SK-N-SH (cell line): ENCODE measurements around the gene STUB1. TPM values are rescaled to one million over a fixed set of nuclear protein-coding genes. Genes with fewer than 3 reads are reported as not detected.

Experiments
- CTCF ChIA-PET: fragments of 300-600, 350-600 bp; formaldehyde crosslinking; extraction: SDS; loops from one replicate; lab custom pipeline; 2021; lab: Yijun Ruan, JAX
- POLR2A ChIA-PET: fragments of 350-600 bp; sonication (Branson Sonifier 250); formaldehyde crosslinking; extraction: SDS; loops from one replicate; lab custom pipeline; 2020; ENCODE audit warnings: antibody characterized with exemption, inconsistent platforms; lab: Yijun Ruan, JAX
- DNase-seq: peaks from one replicate; pipeline ENCODE4 v3.0.0; 2012
- H2AFZ ChIP-seq: fragments of 200-600 bp; sonication (generic); 2 replicates; pipeline ENCODE4 v1.8.1; 2016; ENCODE audit warnings: antibody characterized with exemption, mild to moderate bottlenecking, low read depth
- H3F3A ChIP-seq: fragments of 200-600 bp; sonication (generic); replicated peaks from 2 replicates; pipeline ENCODE3; 2016; ENCODE audit warnings: antibody characterized with exemption, mild to moderate bottlenecking; ENCODE audit not compliant: insufficient read depth
- H3K27ac ChIP-seq, 2 experiments: fragments of 200-500 bp in 1 of 2; fragments of 200-600 bp in 1 of 2; sonication (Bioruptor generic) in 1 of 2; sonication (generic), shearing (Covaris generic) in 1 of 2; 2 replicates each; pipeline versions ENCODE4 v1.5.1 to v1.6.1; 2014 to 2016; ENCODE audit warnings: low read depth in 2 of 2, inconsistent platforms in 1 of 2, low read length in 1 of 2, mild to moderate bottlenecking in 1 of 2, mixed read lengths in 1 of 2
- H3K27me3 ChIP-seq: fragments of 200-600 bp; sonication (generic), shearing (Covaris generic); 2 replicates; pipeline ENCODE4 v1.6.1; 2016; ENCODE audit warnings: mixed run types; ENCODE audit not compliant: insufficient read depth
- H3K36me3 ChIP-seq, 2 experiments: fragments of 200-500 bp in 1 of 2; fragments of 200-600 bp in 1 of 2; sonication (Bioruptor generic) in 1 of 2; sonication (generic) in 1 of 2; replicated peaks in 1 of 2; 2 replicates each; pipeline versions ENCODE3 to v1.5.1; 2014 to 2016; ENCODE audit warnings: low read length in 1 of 2, mild to moderate bottlenecking in 1 of 2; ENCODE audit not compliant: insufficient read depth in 2 of 2, control insufficient read depth in 1 of 2
- H3K4me1 ChIP-seq, 2 experiments: fragments of 200-500 bp in 1 of 2; fragments of 200-600 bp in 1 of 2; sonication (Bioruptor generic) in 1 of 2; sonication (generic), shearing (Covaris generic) in 1 of 2; 2 replicates each; pipeline versions ENCODE4 v1.5.1 to v1.6.1; 2014 to 2016; ENCODE audit warnings: low read depth in 1 of 2, low read length in 1 of 2, mixed run types in 1 of 2; ENCODE audit not compliant: insufficient read depth in 2 of 2, control insufficient read depth in 1 of 2
- H3K4me2 ChIP-seq: fragments of 200-600 bp; sonication (generic), shearing (Covaris generic); 2 replicates; pipeline ENCODE4 v1.6.1; 2017; ENCODE audit warnings: mixed run types
- H3K4me3 ChIP-seq, 2 experiments: fragments of 200-500 bp in 1 of 2; fragments of 200-600 bp in 1 of 2; sonication (Bioruptor generic) in 1 of 2; sonication (generic), shearing (Covaris generic) in 1 of 2; 2 replicates each; pipeline versions ENCODE4 v1.5.1 to v1.8.1; 2014 to 2016; ENCODE audit warnings: low read depth in 2 of 2, inconsistent platforms in 1 of 2, low read length in 1 of 2, mild to moderate bottlenecking in 1 of 2, mixed read lengths in 1 of 2, moderate library complexity in 1 of 2
- H3K79me2 ChIP-seq: fragments of 200-600 bp; sonication (generic); 2 replicates; pipeline ENCODE4 v1.8.1; 2017; ENCODE audit warnings: mild to moderate bottlenecking; ENCODE audit not compliant: insufficient read depth
- H3K9ac ChIP-seq: fragments of 200-600 bp; sonication (generic); 2 replicates; pipeline ENCODE4 v1.6.1; 2017; ENCODE audit warnings: mixed run types
- H3K9me2 ChIP-seq: fragments of 200-600 bp; sonication (generic); 2 replicates; pipeline ENCODE4 v1.6.1; 2017; ENCODE audit warnings: mixed run types
- H3K9me3 ChIP-seq: fragments of 200-600 bp; sonication (generic); 2 replicates; pipeline ENCODE4 v1.6.1; 2017; ENCODE audit warnings: mixed run types, mild to moderate bottlenecking, moderate library complexity
- H4K20me1 ChIP-seq: fragments of 200-600 bp; sonication (generic); 2 replicates; pipeline ENCODE4 v1.6.1; 2017; ENCODE audit warnings: mild to moderate bottlenecking, mixed run types; ENCODE audit not compliant: insufficient read depth
- CHD2 ChIP-seq: fragments of 150-350 bp; IDR thresholded peaks from 2 replicates; pipeline ENCODE4 v1.6.1; 2018; ENCODE audit warnings: low read length; ENCODE audit not compliant: partially characterized antibody
- ELF1 ChIP-seq: IDR thresholded peaks from 2 replicates; pipeline ENCODE4 v1.4.0; 2012
- FOXM1 ChIP-seq: IDR thresholded peaks from 2 replicates; pipeline ENCODE4 v1.4.0; 2012; ENCODE audit warnings: low read depth, mild to moderate bottlenecking
- GATA2 ChIP-seq: sonication (generic); formaldehyde crosslinking; IDR thresholded peaks from 2 replicates; pipeline ENCODE4 v1.5.0; 2020; ENCODE audit warnings: mild to moderate bottlenecking, missing genetic modification reagents
- MXI1 ChIP-seq: IDR thresholded peaks from 2 replicates; pipeline ENCODE4 v1.6.1; 2012; ENCODE audit warnings: mild to moderate bottlenecking, low read depth, low read length, improper control_type of control experiment
- NFIC ChIP-seq: IDR thresholded peaks from 2 replicates; pipeline ENCODE4 v1.4.0; 2012; ENCODE audit warnings: borderline replicate concordance
- POLR2AphosphoS5 ChIP-seq: IDR thresholded peaks from 2 replicates; pipeline ENCODE4 v1.6.1; 2012; ENCODE audit warnings: low read depth, low read length
- RFX5 ChIP-seq: IDR thresholded peaks from 2 replicates; pipeline ENCODE4 v1.6.1; 2012; ENCODE audit warnings: mild to moderate bottlenecking, improper control_type of control experiment, low read length
- SIN3A ChIP-seq: IDR thresholded peaks from 2 replicates; pipeline ENCODE4 v1.6.1; 2012; ENCODE audit warnings: low read depth, mild to moderate bottlenecking, low read length, moderate library complexity, borderline replicate concordance
- TCF12 ChIP-seq: IDR thresholded peaks from 2 replicates; pipeline ENCODE4 v1.4.0; 2012
- TEAD4 ChIP-seq: IDR thresholded peaks from 2 replicates; pipeline ENCODE4 v1.4.0; 2012; ENCODE audit warnings: mild to moderate bottlenecking, borderline replicate concordance; ENCODE audit not compliant: insufficient read depth
- YY1 ChIP-seq: IDR thresholded peaks from 2 replicates; pipeline ENCODE4 v1.4.0; 2012; ENCODE audit warnings: low read depth, mild to moderate bottlenecking
- WGBS: methylation state at CpG from one replicate; pipeline ENCODE4 v1.1.6; 2017; ENCODE audit warnings: low lambda C conversion rate; 5-methylcytosine and 5-hydroxymethylcytosine counted together
- polyA plus RNA-seq, 3 experiments: library from polyadenylated mRNA; depleted of rRNA; stranded (reverse); fragments of >200 nt; gene quantifications; 2 replicates each; pipeline ENCODE4 v1.2.3, GENCODE V29; 2012
- TF ChIP-seq, protein P1 (sequence below): IDR thresholded peaks from 2 replicates; pipeline ENCODE4 v1.4.0; 2012; ENCODE audit warnings: low read depth, borderline replicate concordance
- TF ChIP-seq, protein P2 (sequence below): IDR thresholded peaks from 2 replicates; pipeline ENCODE4; 2012
- TF ChIP-seq, protein P3 (sequence below): IDR thresholded peaks from 2 replicates; pipeline ENCODE4 v1.6.1; 2012; ENCODE audit warnings: mild to moderate bottlenecking, low read depth, low read length, moderate library complexity

Gene STUB1
- polyA plus RNA-seq, 1 of the 3 experiments (the other 2 are of a cell fraction): 323 TPM

DNA sequence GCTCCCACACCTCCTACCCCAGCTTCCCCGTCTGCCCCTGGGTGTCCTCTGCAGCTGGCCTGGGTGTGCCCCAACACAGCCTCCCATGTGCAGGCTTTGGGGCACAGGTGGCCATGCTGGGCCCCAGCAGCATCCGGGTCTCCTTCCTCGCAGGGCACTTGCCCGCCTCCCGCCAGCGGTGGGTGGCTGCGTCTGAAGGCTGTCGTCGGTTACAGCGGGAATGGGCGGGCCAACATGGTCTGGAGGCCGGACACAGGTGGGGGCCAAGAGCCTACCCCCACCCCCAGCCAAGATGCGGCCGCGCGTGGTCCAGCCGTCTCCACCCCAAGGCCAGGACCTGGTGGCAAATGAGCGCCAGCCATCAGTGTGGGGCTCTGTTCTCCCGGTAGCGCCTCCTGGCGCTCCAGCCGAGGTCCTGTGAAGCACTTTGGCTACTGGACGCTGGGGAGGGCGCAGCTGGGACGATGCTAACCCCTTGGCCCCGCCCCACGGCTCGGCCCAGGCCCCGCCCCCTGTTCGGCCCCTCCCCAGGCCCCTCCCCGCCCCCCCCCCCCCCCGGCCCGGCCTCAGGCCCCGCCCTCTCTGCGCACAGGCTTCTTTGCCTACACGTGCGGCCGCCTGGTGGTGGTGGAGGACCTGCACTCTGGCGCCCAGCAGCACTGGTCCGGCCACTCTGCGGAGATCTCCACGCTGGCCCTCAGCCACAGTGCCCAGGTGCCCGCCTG, 19.6 kb upstream of the STUB1 start (continued):
- TF ChIP-seq, protein P1, sequence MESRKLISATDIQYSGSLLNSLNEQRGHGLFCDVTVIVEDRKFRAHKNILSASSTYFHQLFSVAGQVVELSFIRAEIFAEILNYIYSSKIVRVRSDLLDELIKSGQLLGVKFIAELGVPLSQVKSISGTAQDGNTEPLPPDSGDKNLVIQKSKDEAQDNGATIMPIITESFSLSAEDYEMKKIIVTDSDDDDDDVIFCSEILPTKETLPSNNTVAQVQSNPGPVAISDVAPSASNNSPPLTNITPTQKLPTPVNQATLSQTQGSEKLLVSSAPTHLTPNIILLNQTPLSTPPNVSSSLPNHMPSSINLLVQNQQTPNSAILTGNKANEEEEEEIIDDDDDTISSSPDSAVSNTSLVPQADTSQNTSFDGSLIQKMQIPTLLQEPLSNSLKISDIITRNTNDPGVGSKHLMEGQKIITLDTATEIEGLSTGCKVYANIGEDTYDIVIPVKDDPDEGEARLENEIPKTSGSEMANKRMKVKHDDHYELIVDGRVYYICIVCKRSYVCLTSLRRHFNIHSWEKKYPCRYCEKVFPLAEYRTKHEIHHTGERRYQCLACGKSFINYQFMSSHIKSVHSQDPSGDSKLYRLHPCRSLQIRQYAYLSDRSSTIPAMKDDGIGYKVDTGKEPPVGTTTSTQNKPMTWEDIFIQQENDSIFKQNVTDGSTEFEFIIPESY: no peak

DNA sequence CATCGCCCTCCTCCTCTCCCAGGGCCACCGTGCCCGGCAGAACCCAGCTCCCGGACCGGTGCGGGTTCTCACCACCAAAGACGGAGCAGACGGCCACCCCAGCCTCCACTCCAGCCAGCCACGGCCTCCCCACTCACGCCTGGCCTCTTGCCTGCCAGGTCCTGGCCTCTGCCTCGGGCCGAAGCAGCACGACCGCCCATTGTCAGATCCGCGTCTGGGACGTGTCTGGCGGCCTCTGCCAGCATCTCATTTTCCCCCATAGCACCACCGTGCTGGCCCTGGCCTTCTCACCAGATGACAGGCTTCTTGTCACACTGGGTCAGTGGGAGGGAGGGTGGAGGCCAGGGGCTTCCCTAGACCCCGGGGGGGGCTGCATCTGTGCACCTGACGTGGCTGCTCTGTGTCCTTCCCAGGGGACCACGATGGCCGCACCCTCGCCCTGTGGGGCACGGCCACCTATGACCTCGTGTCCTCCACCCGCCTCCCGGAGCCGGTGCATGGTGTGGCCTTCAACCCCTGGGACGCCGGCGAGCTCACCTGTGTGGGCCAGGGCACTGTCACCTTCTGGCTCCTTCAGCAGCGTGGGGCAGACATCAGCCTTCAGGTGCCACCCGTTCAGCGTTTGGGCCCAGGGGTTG, 18.9 kb upstream of the STUB1 start:
- no peaks in the 10 kb centered on the region for H3K9me3 ChIP-seq
- no peaks in the 10 kb centered on the region for H3F3A ChIP-seq
- H3K36me3 ChIP-seq: peaks cover 0 to 41% of the 10 kb centered on the region in 2 experiments
- TF ChIP-seq SIN3A (no peak), MXI1 (peak; percentile 13; the same call in 1 of the 2 replicates), TCF12 (no peak)
- TF ChIP-seq, protein P2, sequence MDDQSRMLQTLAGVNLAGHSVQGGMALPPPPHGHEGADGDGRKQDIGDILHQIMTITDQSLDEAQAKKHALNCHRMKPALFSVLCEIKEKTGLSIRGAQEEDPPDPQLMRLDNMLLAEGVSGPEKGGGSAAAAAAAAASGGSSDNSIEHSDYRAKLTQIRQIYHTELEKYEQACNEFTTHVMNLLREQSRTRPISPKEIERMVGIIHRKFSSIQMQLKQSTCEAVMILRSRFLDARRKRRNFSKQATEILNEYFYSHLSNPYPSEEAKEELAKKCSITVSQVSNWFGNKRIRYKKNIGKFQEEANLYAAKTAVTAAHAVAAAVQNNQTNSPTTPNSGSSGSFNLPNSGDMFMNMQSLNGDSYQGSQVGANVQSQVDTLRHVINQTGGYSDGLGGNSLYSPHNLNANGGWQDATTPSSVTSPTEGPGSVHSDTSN: no peak
- no peak for DNase-seq
- POLR2A ChIA-PET: interaction anchor here (0.9 to 1.5 kb wide), 8 partner anchors 10 to 73 kb away, joined by 3 to 13 read pairs (median 4); partner anchors contain the start of genes ANTKMT, METRN, METTL26 and STUB1
- WGBS: 60% methylated on average over 10 of the region's 35 CpGs
- H3K79me2 ChIP-seq: no peaks in the 10 kb centered on the region
- H3K4me2 ChIP-seq: no peak overlapping the region
- no peak overlapping the region for H2AFZ ChIP-seq
- peak overlapping the region; percentile 20 to 79; a peak in 2 of 4 replicates for H3K27ac ChIP-seq
- no peaks in the 10 kb centered on the region for H4K20me1 ChIP-seq
- no peaks in the 10 kb centered on the region for H3K27me3 ChIP-seq
- peaks cover 3 to 35% of the 10 kb centered on the region in 2 experiments; a peak in 3 of 4 replicates for H3K4me1 ChIP-seq
- H3K4me3 ChIP-seq: no peak overlapping the region; a peak in 1 of 4 replicates
- no peaks in the 10 kb centered on the region for H3K9me2 ChIP-seq
- CTCF ChIA-PET: interaction anchor here (0.6 to 6.7 kb wide), 16 partner anchors 9 to 270 kb away, joined by 3 to 92 read pairs (median 4); partner anchors contain the start of genes JMJD8, METRN, RHBDL1 and STUB1
- H3K9ac ChIP-seq: no peak overlapping the region

DNA sequence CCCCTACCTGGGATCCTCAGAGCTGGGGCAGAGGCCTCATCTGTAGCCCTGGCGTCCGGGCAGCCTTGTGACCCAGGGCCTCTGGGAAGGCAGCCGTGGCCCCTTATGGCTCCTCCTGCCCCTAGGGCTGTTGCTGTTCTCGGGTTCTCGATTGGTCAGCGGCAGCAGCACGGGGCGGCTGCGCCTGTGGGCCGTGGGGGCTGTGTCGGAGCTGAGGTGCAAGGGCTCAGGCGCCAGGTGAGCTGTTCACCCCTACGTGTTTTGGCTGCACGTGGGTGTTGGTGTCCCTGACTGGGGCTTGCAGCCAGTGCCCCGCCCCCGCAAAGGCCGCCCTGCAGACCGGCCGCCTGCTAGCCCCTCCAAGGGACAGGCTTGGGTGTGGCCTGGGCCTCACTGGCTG, 18.1 kb upstream of the STUB1 start:
- Histone ChIP-seq H3K9me2 (no peaks in the 10 kb centered on the region), H3K9ac (no peak overlapping the region), H3K36me3 (peaks cover 0 to 39% of the 10 kb centered on the region in 2 experiments), H3K9me3 (no peaks in the 10 kb centered on the region), H3K4me2 (no peak overlapping the region), H4K20me1 (no peaks in the 10 kb centered on the region), H3K27ac (peak overlapping the region in 1 of 2 experiments; percentile 79; a peak in 1 of 4 replicates), H3K4me3 (no peak overlapping the region), H3K4me1 (peaks cover 3 to 35% of the 10 kb centered on the region in 2 experiments; a peak in 3 of 4 replicates), H3F3A (no peaks in the 10 kb centered on the region), H3K27me3 (no peaks in the 10 kb centered on the region), H3K79me2 (no peaks in the 10 kb centered on the region), H2AFZ (no peak overlapping the region)
- POLR2A ChIA-PET: interaction anchor here (1.3 kb wide), 2 partner anchors 14 to 17 kb away, joined by 5 read pairs; no protein-coding TSS in a partner anchor
- no peak for DNase-seq
- TF ChIP-seq GATA2 (CRISPR knock-in tag) (no peak), RFX5 (no peak), NFIC (no peak), CHD2 (no peak), FOXM1 (no peak), MXI1 (no peak), TEAD4 (no peak), ELF1 (no peak), POLR2AphosphoS5 (no peak), YY1 (no peak)
- TF ChIP-seq, protein P3, sequence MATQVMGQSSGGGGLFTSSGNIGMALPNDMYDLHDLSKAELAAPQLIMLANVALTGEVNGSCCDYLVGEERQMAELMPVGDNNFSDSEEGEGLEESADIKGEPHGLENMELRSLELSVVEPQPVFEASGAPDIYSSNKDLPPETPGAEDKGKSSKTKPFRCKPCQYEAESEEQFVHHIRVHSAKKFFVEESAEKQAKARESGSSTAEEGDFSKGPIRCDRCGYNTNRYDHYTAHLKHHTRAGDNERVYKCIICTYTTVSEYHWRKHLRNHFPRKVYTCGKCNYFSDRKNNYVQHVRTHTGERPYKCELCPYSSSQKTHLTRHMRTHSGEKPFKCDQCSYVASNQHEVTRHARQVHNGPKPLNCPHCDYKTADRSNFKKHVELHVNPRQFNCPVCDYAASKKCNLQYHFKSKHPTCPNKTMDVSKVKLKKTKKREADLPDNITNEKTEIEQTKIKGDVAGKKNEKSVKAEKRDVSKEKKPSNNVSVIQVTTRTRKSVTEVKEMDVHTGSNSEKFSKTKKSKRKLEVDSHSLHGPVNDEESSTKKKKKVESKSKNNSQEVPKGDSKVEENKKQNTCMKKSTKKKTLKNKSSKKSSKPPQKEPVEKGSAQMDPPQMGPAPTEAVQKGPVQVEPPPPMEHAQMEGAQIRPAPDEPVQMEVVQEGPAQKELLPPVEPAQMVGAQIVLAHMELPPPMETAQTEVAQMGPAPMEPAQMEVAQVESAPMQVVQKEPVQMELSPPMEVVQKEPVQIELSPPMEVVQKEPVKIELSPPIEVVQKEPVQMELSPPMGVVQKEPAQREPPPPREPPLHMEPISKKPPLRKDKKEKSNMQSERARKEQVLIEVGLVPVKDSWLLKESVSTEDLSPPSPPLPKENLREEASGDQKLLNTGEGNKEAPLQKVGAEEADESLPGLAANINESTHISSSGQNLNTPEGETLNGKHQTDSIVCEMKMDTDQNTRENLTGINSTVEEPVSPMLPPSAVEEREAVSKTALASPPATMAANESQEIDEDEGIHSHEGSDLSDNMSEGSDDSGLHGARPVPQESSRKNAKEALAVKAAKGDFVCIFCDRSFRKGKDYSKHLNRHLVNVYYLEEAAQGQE: no peak
- no CpG with 5 or more reads among the region's 19 CpGs for WGBS
- CTCF ChIA-PET: interaction anchor here (0.6 to 6.7 kb wide), 7 partner anchors 12 to 80 kb away, joined by 3 to 92 read pairs (median 11); partner anchors contain the start of genes RHBDL1, STUB1 and WDR90
